H7 (cell line): ENCODE measurements around the gene SEMA4A. TPM values are rescaled to one million over a fixed set of nuclear protein-coding genes. Genes with fewer than 3 reads are reported as not detected.
"Not testable (repeated sequence)": the region's sequence is repeated elsewhere in the genome, so short reads cannot be mapped to it uniquely, and the experiment has no call there.

Source experiments
- DNase-seq: peaks from one replicate; pipeline ENCODE4 v3.0.0; 2012
- H3K27me3 ChIP-seq: 2 replicates; pipeline ENCODE4 v1.6.0; 2011; ENCODE audit warnings: mild to moderate bottlenecking, low read length; ENCODE audit not compliant: control insufficient read depth, insufficient read depth
- H3K36me3 ChIP-seq: replicated peaks from 2 replicates; pipeline ENCODE4 v1.5.1; 2011; ENCODE audit warnings: low read length; ENCODE audit not compliant: control insufficient read depth, insufficient read depth
- H3K4me3 ChIP-seq: 2 replicates; pipeline ENCODE4 v1.5.1; 2011; ENCODE audit warnings: low read depth, mild to moderate bottlenecking, control low read depth, low read length, moderate library complexity; ENCODE audit not compliant: insufficient read depth
- total RNA-seq: library from RNA; depleted of rRNA; stranded (reverse); fragments of >200 nt; shearing (Covaris generic); gene quantifications from 2 replicates; pipeline ENCODE4 v1.2.3, GENCODE V29; 2014

The SEMA4A gene
- total RNA-seq, 1 experiment from 2014 or later = 10.3 TPM

GRCh38 chr1:156204686-156205085 is 51.3 kb downstream of the SEMA4A start:
- DNase-seq = no peak
- Histone ChIP-seq H3K4me3 (no peak overlapping the region), H3K27me3 (no peaks in the 10 kb centered on the region), H3K36me3 (peaks cover 8% of the 10 kb centered on the region)

GRCh38 chr1:156211243-156211642 is 57.9 kb downstream of the SEMA4A start:
- H3K27me3 ChIP-seq = no peaks in the 10 kb centered on the region
- H3K36me3 ChIP-seq = peaks cover 7% of the 10 kb centered on the region
- H3K4me3 ChIP-seq = no peak overlapping the region
- no peak for DNase-seq

GRCh38 chr1:156212130-156212529 is 58.7 kb downstream of the SEMA4A start:
- Histone ChIP-seq H3K27me3 (no peaks in the 10 kb centered on the region), H3K36me3 (peaks cover 7% of the 10 kb centered on the region), H3K4me3 (peak overlapping the region; percentile 93)
- no peak for DNase-seq

- Histone ChIP-seq H3K4me3 (peak within 1 kb of the TSS; percentile 93), H3K36me3 (peaks cover 7% of the 10 kb centered on the region), H3K27me3 (no peaks in the 10 kb centered on the region)
- peak; percentile 100 for DNase-seq
These were observed 59.7 kb downstream of the SEMA4A start, which contains the start of gene PMF1 for GRCh38 chr1:156212833-156213643. Gene PMF1, plus strand, starts transcription at chr1:156213007. Its CDS starts 9 bp downstream, at chr1:156213016.

GRCh38 chr1:156213644-156213966 is 60.2 kb downstream of the SEMA4A start:
- peak; percentile 62 for DNase-seq
- Histone ChIP-seq H3K4me3 (peak overlapping the region; percentile 93), H3K36me3 (peaks cover 7% of the 10 kb centered on the region), H3K27me3 (no peaks in the 10 kb centered on the region)

- Histone ChIP-seq H3K27me3 (no peaks in the 10 kb centered on the region), H3K36me3 (peaks cover 7% of the 10 kb centered on the region), H3K4me3 (no peak overlapping the region; the same call in 1 of the 2 replicates)
- no peak for DNase-seq
These were observed 60.8 kb downstream of the SEMA4A start for GRCh38 chr1:156214024-156214748.

- not testable (repeated sequence) for H3K36me3 ChIP-seq, DNase-seq, H3K4me3 ChIP-seq, H3K27me3 ChIP-seq
These were observed 63.1 kb downstream of the SEMA4A start for GRCh38 chr1:156216361-156217086.

GRCh38 chr1:156217871-156218270 is 64.5 kb downstream of the SEMA4A start:
- H3K27me3 ChIP-seq = no peaks in the 10 kb centered on the region
- H3K36me3 ChIP-seq = peaks cover 14% of the 10 kb centered on the region
- H3K4me3 ChIP-seq = no peak overlapping the region
- no peak for DNase-seq

GRCh38 chr1:156220226-156220625 is 66.8 kb downstream of the SEMA4A start:
- H3K4me3 ChIP-seq = no peak overlapping the region
- H3K36me3 ChIP-seq = peaks cover 14% of the 10 kb centered on the region
- no peak for DNase-seq
- H3K27me3 ChIP-seq = no peaks in the 10 kb centered on the region

GRCh38 chr1:156221986-156222692 is 68.8 kb downstream of the SEMA4A start:
- DNase-seq = no peak
- Histone ChIP-seq H3K4me3 (no peak overlapping the region), H3K36me3 (peaks cover 17% of the 10 kb centered on the region), H3K27me3 (no peaks in the 10 kb centered on the region)

- Histone ChIP-seq H3K36me3 (peaks cover 21% of the 10 kb centered on the region), H3K27me3 (no peaks in the 10 kb centered on the region), H3K4me3 (no peak overlapping the region)
- DNase-seq = no peak
These were observed 72.3 kb downstream of the SEMA4A start for GRCh38 chr1:156225677-156226014.

- DNase-seq = no peak
- no peaks in the 10 kb centered on the region for H3K27me3 ChIP-seq
- H3K4me3 ChIP-seq = no peak overlapping the region
- peaks cover 20% of the 10 kb centered on the region for H3K36me3 ChIP-seq
These were observed 72.7 kb downstream of the SEMA4A start for GRCh38 chr1:156226116-156226538.

GRCh38 chr1:156226782-156227181 is 73.4 kb downstream of the SEMA4A start:
- H3K36me3 ChIP-seq = peaks cover 15% of the 10 kb centered on the region
- H3K27me3 ChIP-seq = no peaks in the 10 kb centered on the region
- no peak overlapping the region for H3K4me3 ChIP-seq
- no peak for DNase-seq
